Left colon (tissue), 2 donors: ENCODE data around the gene NHERF2. TPM values are rescaled to one million over a fixed set of nuclear protein-coding genes. Genes with fewer than 3 reads are reported as not detected.
"Not testable (repeated sequence)": the region's sequence is repeated elsewhere in the genome, so short reads cannot be mapped to it uniquely, and the experiment has no call there.

Source experiments
- ATAC-seq: fragments of 200-7000 bp; cut with Tn5 transposase; one replicate; pipeline ENCODE4 v1.9.1; 2020; ENCODE audit warnings: mild to moderate bottlenecking, moderate library complexity
- DNase-seq, 2 donors: peaks; one replicate each; pipeline ENCODE4 v3.0.0-alpha.2; 2020
- intact Hi-C, 2 donors: fragments of 100-400 bp; cut with DNase I in 1 of 2; cut with micrococcal nuclease in 1 of 2; formaldehyde crosslinking; loops; one replicate each; pipeline versions ENCODE4 v1.11.2 to v1.14.0; 2022; cut with DNase I, micrococcal nuclease
- total RNA-seq, 2 donors: library from RNA; stranded (reverse); fragmentation: NEBNext Ultra II Directional; extraction: Animal tissue kit (Norgen Biotek cat#: 25700); gene quantifications; one replicate each; pipeline ENCODE4 v1.2.1, GENCODE V29; 2021
- donor health status: DM: no; HTN: no; CAD: no.
- donor health status: DM: yes; HTN: yes; CAD: no.

NHERF2 gene
- total RNA-seq, 2 donors from 2014 or later, result 69.3 to 73.7 TPM

DNA sequence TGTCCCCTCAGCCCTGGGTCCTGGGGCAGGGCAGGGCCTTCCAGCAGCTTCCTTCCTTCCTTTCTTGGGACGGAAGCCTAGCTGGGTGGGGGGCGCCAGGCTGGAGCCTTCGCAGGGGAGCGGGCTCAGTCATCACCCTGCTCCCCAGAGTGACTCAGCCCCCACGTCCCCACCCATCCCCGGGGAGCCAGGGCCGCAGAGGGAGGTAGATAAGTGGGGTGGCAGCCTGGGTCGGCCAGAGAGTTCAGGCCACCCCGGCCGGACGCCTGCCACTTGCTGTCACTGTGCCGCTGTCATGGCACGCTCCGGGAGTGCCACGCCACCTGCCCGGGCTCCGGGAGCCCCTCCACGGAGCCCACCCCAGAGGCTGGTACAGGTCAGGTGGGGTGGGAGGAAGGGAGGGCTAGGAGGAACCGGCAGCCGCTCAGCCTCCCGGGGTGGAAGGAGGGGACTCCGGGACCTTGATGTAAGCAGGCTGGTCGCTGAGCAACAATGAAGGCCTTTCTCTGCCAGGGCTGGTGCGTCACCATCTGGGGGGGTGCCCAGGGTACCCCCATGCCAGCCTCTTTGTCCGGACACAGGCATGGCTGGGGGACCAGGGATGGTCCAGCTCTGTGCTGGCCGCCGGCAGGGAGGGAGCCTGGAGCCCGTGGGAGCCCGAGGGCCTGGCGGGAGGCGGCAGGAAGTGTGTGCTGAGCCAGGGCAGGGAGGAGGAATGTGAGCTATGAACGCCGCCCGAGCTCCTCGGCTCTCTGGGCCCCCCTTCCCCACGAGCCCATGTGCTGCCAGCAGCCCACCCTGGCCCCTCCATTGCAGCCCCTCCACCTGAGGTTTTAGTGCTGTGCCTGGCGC, 6.6 kb downstream of the NHERF2 start:
- ATAC-seq (peak; percentile 20), DNase-seq (peak in 1 of 2 donors; percentile 30)
- intact Hi-C loops, result no loop called here

DNA sequence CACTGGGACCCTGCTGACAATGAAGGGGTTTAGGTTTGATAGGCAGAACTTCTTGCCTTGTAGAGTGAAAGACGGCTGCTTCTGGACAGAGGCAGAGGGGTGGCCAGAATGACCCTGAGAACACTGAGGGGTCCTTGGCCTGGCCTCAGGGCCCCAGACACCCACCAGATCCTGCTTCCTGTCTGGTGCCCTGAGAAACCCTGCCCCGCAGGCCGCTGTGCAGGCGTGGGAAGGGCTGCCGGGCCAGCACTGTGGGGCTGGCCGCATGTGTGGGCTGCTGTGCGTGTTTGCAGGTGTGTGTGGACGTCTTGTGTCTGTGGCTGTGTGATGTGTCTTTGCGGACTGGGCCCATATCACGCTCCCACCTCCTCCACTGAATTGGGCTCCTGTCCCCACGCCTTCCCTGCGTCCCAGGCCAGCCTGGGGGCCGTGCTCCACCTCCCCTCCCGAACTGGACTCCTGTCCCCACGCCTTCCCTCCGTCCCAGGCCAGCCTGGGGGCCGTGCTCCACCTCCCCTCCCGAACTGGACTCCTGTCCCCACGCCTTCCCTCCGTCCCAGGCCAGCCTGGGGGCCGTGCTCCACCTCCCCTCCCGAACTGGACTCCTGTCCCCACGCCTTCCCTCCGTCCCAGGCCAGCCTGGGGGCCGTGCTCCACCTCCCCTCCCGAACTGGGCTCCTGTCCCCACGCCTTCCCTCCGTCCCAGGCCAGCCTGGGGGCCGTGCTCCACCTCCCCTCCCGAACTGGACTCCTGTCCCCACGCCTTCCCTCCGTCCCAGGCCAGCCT, 7.4 kb downstream of the NHERF2 start:
- intact Hi-C loops, DNase-seq: not testable (repeated sequence)

DNA sequence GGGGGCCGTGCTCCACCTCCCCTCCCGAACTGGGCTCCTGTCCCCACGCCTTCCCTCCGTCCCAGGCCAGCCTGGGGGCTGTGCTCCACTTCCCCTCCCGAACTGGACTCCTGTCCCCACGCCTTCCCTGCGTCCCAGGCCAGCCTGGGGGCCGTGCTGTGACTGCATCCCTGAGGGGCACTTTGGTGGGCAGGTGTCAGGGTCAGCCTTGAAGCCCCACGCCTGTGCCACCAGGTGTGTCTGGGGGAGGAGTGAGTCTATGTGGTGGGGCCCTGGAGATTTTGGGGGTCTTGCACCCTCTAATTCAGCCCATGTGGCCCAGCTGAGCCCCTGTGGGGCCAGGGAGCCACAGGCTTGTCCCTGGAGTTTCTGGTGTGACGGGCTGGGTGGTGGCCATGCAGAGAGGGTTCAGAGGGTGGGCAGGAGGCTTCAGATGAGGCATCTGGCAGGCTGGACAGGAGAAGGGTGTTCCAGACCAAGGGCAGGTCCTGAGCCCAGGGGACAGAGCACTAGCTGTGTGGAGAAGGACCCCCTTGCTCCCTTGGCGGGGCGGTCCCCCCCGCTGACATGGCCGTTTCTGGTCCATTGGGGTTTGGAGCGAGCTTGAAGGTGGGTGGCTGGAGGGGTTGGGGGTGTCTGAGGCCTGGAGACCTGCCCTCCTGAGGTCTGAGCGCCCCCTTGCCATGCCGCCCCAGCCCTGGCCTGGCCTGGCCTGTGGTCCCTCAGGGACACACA, 8.2 kb downstream of the NHERF2 start:
- DNase-seq (no peak), ATAC-seq (no peak)
- intact Hi-C loops, result no loop called here

More for the DNA sequence above, 7.4 kb downstream of the NHERF2 start:
- ATAC-seq, result not testable (repeated sequence)

DNA sequence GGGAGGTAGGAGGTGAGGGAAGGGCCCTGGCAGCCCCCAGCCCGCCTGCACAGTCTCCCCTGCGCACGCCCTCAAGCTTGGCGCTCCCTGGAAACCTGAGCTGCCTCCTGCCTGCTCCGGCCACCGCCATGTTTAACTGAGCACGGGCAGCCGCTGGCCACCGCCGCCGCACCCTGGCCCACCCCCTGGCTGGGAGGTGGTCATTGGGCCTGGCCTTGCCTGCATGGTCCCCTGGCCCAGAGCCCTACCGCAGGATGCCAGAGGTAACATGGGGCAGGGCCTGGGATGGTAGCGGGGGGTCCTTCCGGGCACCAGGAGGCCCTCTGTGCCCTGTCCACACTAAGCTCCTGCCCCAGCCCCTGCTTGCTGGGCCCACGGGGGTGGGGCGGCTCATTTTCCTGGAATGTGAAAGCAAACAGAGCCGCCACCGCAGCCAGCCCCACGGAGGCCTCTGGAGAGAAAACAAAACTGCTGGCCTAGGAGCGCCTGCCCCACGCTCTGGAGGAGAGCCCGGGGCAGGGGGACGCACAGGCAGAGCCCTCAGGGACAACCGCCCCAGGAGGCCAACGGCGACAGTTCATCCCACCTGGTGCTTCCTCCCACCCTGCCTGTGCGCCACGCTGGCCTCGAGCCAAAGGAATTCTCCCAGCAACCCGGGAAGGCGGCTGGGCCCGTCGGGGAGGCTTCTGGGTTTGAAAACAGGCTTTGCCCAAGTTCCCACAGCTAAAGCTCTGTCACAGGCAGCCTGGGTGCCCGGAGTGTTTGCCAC, 8.9 kb downstream of the NHERF2 start:
- DNase-seq (peak in 1 of 2 donors; percentile 62), ATAC-seq (peak; percentile 4)
- intact Hi-C loops, result no loop called here

DNA sequence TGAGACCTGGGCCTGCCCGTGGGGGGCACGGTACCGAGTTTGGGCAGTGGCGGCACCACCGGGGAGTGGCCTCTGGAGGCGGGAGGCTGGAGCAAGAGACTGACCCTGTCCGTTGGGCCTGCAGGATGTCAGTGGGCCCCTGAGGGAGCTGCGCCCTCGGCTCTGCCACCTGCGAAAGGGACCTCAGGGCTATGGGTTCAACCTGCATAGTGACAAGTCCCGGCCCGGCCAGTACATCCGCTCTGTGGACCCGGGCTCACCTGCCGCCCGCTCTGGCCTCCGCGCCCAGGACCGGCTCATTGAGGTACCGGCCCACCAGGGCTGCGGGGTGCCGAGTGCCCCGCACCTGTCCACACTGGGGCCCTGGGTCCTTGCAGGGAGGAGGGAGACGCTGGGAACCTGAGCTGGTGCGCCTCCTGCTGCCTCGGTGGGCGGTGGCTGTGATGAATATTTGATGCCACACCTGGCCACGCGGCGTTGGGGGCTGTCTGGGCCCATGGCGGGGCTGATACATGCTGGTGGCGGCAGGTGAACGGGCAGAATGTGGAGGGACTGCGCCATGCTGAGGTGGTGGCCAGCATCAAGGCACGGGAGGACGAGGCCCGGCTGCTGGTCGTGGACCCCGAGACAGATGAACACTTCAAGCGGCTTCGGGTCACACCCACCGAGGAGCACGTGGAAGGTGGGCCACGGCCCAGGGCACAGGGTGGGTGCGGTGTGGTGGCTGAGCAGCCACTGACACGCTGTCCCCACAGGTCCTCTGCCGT, 9.7 kb downstream of the NHERF2 start:
- ATAC-seq (no peak), DNase-seq (no peak)
- intact Hi-C loops, result no loop called here

DNA sequence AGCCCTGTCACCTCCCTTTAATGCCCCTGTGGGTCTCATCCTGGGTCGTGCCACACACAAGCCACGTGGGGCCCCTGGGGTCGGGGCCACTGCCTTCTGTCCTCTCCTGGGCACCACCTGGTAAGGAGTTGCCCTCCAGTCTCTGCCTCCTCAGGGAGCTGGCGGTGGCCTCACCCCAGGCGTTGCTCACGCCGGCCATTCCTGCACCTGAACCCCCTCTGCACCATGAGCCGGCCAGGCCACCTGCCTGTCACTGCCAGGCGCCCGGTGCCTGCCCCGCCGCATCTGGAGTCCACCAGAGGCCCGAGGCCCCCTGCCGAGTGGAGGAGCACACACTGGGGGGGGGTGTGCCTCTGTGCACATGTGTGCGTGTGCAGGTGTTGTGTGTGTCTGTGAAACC, 10.4 kb downstream of the NHERF2 start:
- no peak for ATAC-seq
- intact Hi-C loops, result no loop called here
- no peak for DNase-seq

DNA sequence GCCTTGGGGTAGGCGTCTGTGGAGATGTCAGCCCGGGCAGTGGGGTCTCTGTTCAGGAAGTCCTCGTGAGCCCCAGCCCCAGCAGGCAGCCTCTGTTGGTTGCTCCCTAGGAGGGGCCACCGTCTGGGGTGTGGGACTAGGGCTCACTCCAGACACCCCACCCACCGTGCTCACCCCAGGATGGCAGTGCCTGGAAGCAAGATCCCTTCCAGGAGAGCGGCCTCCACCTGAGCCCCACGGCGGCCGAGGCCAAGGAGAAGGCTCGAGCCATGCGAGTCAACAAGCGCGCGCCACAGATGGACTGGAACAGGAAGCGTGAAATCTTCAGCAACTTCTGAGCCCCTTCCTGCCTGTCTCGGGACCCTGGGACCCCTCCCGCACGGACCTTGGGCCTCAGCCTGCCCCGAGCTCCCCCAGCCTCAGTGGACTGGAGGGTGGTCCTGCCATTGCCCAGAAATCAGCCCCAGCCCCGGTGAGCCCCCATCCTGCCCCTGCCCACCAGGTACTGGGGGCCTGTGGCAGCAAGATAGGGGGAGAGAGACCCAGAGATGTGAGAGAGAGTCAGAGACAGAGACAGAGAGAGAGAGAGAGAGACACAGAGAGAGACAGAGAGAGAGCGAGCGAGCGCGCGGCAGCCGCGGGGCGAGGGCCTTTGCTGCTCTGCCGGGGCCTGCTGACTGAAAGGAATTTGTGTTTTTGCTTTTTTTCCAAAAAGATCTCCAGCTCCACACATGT, 11.1 kb downstream of the NHERF2 start:
- no peak for ATAC-seq
- no peak for DNase-seq
- intact Hi-C loops, result no loop called here

DNA sequence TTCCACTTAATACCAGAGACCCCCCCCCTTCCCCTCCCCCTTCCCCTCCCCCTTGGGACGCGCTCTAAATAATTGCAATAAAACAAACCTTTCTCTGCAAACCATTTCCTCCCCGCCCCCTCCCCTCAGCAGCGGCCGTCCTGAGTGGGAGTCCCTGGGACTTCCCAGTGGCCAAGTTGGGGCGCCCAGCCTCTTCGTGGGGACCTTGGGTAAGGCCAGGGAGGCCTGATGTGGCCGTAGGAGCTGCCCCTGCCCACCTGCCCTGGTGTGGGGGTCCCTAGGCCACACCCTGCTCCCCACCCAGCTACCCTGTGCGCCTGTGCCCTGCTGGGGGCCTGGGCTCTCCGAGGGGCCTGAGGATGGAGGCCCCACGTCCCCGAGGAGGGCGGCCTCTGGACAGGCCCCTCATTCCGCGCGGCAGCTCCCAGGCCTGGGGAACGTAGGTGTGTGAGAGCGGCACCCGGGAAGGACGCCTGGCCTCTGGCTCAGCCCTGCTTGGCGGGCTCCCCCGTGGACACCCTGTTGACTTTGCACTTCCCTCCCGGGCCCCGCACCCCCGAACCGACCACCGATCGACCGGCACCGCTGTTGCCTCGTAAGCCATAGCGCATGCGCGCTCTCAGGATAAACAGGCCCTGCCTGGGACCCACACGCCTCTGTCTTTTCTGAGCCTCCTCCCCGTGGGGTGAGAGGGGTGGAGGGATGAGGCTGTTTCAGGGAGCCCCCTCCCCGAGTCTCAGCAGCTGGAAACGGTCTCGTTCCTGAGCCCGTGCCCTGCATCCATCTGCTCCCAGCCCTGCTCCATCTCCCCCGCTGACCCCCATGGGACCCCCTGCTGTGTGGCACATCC, 11.9 kb downstream of the NHERF2 start:
- intact Hi-C loops, result no loop called here
- ATAC-seq (no peak), DNase-seq (peak in 1 of 2 donors; percentile 23)

DNA sequence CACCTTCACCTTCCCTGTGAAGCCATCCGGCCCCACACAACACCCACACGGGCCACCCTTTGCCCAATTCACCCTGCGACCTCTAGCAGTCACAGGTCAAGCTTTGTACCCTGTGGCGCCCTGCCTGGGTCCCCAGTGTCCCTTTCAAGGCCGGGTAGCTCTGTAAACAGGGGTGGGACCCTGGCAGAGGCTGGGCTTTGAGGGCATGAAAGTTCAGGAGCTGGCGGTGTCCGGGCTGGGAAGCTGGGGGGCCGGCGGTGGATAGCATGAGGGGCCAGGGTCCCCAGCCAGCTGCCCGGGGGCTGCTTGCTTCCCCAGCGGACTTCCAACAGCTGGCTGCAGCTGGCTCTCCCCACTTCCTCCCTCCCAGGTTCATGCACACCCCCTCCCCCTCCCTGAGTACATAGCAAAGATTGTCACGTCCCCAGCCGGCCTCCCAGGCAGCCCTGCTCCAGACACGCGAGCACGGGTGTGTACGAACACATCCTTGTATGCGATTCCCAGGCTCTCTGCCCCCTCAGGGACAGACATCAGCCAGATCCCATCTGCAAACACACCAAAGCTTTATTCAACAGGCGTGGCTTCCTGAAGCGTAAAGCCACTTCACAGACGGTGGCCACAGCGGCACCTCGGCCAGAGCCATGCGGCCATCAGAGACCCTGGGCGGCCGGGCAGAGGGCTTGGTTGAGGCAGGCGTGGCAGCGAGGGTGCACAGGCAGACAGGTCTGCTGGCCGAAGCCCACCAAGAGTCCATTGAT, 12.8 kb downstream of the NHERF2 start:
- DNase-seq (peak; percentile 79 to 89), ATAC-seq (peak; percentile 29)
- intact Hi-C loops, result no loop called here

DNA sequence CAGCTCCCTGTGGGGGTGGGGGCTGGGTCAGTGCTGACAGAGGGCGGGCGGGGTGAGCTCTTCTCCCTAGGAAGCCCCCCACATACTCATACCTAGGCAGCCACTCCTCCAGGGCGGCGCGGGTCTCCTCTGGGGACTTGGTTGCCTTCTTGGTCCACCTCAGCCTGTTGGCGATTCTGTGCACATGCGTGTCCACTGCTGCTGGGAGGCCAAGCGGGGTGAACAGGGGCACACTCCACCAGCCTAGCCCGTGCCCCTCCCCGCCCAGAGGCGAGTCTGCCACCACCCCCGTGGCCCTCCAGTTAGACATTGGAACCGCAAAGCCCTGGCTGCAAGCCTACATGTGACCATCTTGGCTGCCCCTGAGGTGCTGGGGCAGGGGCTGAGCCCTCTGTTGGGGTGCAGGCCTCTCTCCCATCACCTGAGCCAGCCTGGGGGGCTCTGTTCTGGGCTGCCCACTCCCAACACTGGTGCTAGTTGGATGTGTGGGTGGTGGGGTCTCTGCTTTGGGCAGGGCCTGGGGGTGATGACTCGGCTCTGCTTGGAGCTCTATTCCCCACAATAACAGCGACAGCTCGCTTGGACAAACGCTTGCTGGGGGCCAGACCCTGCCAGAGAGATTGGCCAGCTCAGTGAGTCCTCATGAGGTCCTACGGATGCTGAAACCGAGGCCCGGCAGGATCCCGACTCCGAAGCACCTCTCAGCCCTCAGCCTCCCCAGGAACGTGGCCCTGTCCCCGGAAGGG, 13.5 kb downstream of the NHERF2 start:
- ATAC-seq (no peak), DNase-seq (peak in 1 of 2 donors; percentile 25)
- intact Hi-C loops, result no loop called here

DNA sequence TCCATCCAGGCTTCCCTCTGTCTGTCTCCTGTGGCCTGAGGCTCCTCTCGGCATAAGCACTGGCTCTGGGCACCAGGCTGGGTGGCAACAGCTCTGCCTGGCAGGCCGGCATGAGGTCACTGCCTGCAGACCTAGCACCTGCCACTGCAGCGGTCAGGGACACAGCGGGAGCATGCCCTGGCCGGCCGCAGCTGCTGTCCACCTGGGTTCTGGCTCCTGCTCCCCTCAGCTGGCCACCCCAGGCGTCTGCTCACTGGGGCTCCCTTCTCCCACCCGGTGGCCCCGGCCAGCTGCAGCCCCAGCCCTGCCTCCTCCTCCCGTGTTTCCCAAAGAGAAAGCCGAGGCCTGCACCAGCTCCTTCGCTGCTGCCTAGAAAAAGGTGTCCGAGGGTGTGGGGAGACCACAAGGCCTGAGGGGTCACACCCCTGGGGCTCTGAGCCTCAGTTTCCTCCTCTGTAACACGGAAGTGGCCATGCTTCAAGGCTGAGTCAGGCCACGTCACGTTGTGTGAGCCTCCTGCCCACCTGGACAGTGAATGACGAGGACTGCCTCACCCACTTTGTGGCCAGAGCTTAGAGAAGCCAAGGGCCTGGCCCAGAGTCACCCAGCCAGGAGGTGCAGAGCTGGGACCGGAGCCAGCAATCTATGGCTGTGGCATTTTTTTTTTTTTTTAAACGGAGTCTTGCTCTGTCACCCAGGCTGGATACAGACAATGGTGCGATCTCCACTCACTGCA, 14.3 kb downstream of the NHERF2 start:
- intact Hi-C loops, result no loop called here
- DNase-seq, result peak; percentile 84
- ATAC-seq, result peak; percentile 54

DNA sequence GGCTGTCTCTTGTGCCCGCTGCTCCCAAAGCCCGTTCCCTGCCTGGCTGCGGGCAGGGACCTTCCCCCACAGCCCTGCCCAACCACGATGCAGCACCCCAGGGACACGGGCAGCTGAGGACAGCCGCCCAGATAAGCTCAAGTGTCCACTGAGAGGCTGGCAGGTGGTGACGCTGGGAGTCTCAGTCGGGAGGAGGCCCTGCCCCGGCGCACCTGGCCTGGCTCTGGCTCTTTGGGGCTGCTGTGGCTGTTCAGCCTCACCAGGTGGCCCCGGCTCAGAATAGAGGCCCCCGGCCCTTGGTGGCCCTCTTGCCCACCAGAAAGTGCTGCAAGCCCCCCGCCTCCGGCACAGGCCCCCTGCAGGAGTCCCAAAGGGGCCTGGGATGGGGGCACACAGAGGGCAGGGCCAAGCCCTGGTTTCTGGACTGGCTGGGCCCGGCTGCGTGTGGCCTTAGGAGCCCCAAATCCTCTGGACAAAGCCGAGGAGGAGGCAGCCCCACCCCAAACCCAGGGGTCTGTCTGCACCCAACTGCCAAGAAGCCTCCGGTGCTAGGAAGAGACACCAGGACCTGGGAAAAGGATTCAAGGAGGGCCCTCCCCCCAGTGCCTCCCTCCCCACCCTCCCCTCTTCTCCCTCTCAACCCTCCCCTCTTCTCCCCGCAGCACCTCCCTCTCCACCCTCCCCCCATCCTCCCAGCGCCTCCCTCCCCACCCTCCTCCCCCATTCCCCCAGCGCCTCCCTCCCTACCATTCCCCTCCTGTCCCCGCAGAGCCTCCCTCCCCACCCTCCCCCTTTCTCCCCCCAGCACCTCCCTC, 15.7 kb downstream of the NHERF2 start:
- DNase-seq, result peak; percentile 51 to 68
- peak; percentile 31 for ATAC-seq

DNA sequence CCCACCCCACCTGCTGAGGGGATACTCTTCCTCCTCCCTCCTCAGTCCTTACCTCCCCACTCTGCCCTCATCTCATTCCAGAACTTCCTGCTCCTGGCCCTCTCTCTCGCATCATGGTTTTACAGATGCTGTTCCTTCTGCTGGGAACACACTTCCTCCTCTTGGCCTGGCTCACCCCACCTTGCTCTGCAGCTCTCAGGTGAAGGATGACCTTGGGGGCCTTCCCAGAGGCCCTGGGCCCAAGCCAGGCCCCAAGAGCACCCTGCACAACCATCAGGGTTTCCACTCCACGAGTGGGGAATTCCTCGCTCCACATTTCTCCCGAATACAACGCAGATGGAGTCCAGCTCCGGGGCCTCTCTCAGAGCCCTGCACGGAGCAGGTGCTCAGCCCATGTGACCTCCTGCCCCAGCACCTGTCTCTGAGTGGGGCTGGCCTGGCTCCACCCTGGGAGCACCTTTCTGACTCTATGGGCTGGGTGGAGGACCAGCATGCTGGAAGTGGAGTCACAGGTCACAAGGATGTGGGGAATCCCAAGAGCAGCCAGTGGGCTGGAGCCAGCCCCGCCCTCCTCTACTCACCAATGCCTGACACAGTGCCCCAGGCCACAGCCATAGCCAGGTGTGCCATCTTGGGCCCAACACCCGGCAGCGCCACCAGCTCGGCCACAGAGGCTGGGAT, 16.4 kb downstream of the NHERF2 start:
- peak; percentile 44 for ATAC-seq
- intact Hi-C loops, result no loop called here

More for the DNA sequence above, 15.7 kb downstream of the NHERF2 start:
- intact Hi-C loops, result no loop called here

More for the DNA sequence above, 16.4 kb downstream of the NHERF2 start:
- peak; percentile 65 to 87 for DNase-seq
